RKO (cell line): Measurements from ENCODE around the gene NOS1AP.
"Not testable (repeated sequence)": the region's sequence is repeated elsewhere in the genome, so short reads cannot be mapped to it uniquely, and the experiment has no call there.

Experiments
- DNase-seq: peaks from one replicate; pipeline ENCODE4 v3.0.0-alpha.2; 2016; ENCODE audit warnings: low spot score

The NOS1AP gene

GRCh38 chr1:162336621-162337285, 267.3 kb downstream of the NOS1AP start:
- no peak for DNase-seq

GRCh38 chr1:162342452-162342983, 273.0 kb downstream of the NOS1AP start:
- DNase-seq, result no peak

DNA sequence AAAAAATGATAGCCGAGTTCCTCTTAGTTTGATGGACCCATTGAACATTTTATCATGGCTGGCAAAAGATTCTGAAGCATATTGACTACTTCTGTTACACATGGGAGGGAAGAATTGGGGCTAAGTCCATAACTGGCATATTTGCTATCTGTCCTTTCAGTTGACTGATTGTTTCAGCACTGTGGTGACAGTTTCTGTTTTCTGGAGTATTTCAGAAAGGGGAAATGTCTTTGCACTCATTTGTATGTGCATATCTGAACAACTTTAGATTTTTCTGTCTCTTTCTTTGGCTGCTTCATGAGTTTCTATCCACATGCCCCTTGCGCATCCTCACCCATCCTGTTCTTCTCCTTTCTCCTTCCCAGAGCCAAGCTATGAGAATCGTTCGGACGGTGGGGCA, 274.0 kb downstream of the NOS1AP start:
- no peak for DNase-seq

- no peak for DNase-seq
Observed at GRCh38 chr1:162347281-162347680, 277.8 kb downstream of the NOS1AP start.

GRCh38 chr1:162349635-162350330, 280.3 kb downstream of the NOS1AP start:
- DNase-seq, result no peak

DNA sequence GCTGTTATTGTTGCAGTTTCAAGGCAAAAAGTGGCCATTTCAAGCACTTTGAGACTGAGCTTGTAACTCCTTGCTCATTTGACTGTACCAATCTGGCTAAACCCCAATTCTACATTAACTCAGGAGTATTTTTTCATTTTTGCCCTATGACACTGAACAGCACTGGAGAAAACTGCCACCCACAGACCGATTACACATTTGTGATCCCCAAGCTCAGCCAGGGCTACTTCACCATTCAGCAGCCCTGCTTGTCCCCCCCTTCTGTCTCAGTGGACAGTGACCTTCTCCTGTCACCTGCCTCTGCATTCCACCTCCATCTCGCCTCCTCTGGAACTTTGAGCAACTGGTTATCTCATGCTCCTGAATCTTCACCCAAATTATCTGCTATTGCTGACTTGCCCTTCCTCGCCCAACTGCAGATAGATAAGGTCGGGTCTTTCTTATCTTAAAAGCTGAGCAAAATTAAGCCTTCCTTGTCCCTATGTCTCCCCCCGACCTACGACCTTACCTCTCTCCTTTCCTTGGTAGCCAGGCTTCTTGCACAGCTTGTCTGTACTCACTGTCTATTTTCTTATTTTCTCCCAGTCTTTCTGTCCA, 281.9 kb downstream of the NOS1AP start:
- no peak for DNase-seq

GRCh38 chr1:162351874-162352273, 282.4 kb downstream of the NOS1AP start:
- not testable (repeated sequence) for DNase-seq

GRCh38 chr1:162353078-162353477, 283.6 kb downstream of the NOS1AP start:
- no peak for DNase-seq

DNA sequence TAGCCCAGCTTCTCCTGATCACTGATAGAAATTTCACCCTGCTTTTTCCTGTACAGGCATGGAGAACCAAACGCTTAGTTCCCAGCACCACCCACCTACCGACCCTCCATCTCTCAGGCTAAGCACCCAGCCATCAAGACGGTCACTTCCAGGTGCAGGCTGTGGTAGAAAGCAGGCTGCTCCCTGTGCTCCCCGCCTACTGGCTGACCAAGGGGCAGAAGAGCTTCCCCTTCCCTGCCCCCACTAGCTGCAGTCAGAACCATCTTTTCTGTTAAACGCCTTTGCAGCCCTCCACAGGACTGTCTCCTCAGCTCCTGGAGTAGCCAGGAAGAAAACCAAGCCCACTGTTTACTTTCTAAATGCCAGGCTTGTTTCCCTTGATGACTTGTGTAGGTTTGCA, 284.2 kb downstream of the NOS1AP start:
- no peak for DNase-seq

DNA sequence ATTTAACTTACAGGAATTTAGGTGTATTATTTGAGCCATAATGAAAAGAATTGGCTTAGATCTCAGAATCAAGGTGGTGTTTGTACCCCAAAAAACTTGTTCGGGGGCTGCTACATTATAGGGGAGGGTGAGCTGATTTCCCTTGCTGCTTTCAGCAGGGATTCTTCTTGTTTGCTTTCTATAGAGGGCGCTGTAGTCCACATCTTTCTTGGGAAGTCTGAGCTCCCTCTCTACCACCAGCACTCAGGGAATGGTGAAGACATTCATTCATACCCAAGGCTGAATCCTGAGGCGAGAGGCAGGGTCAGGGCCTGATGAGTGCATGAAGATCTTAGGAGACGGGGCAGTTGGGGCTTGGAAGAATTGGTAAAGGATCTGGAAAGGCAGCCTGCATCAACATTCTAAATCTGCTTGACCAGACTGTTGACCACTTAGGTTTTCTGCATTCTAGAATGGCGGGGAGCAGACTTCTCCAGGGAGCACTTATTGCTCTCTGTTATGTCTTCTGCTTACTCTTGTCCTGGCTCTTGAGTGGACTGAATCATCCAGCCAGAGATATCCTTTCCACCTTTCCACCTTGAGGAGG, 288.3 kb downstream of the NOS1AP start:
- peak; percentile 37 for DNase-seq

DNA sequence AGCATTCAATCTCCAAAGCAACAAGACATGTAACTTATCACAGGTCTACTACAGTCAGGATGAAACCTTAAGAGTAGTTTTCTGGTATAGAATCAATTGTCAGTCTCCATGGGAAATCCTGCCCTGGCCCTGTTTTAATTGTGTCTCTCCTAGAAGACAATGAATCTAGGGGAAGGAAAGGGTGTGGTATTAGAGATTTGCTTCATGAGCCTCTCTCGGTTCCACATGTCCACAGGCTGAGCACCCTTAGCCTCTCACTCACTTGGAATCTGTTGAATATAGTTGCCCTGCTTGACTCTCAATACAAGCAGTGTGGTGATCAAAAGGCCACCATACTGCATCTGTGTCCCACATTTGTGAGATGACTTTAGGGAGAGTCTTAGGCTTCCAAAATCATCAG, 289.4 kb downstream of the NOS1AP start:
- no peak for DNase-seq

DNA sequence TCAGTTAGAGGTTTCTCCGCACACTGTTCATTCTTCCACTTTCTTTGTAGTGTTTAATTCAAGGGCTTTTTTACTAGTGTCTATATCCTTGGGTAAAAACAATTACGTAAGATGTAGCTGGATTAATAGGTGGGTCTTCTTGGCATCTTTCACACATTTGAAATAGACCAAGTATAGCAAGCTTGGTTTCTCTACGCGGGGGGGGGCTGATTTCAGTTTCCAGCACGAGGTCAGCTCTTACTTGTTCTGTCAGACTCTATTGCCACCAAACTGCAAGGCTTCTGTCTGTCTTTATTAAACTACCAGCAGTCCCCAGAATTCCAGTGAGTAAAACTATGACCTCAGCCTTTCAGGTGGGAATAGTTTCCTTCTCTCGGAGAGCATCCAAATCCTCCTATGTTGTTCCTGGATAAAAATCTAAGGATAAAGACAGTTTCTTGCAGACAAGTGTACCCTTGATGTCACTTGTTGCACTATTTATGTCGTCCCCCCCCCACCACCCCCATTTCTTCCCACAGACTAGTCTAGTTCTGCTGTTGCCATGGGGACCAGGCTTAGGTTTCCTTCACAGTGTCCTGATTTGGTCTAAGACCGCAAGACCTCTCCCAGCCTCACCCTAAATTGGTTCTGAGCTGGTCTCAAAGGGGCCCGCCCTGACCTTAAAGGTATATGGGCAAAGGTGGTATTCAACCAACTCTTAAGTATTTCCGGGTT, 290.2 kb downstream of the NOS1AP start:
- DNase-seq, result no peak

DNA sequence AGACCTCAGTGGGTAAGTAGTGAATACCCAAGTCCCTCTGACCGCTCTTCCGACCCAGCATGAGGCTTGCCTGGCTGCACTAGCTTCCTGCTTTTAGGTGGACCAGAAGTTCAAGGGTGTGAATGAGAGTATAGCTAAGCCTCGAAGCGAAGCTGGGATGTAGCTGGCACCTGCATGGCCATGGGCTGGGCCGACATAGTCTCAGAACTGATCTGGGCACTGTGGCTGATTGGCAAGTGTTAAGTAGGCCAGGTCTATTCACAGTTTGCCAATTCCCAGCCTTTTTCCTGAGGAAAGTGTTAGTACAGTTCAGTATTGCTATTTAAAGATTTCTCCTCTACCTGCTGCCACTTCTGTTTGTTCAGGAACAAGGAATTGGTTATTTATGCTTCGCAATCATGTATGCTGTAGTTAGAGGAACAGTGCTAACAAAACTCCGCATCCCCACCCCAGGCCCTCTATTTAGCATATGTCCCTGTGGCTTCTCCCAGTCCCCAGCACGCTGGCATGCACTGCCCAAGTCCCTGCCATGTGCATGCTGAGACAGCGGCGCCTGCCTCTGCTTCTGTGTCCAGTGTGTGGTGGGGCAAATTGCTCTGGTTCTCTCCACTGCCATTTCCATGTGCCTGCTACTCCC, 290.9 kb downstream of the NOS1AP start:
- no peak for DNase-seq

DNA sequence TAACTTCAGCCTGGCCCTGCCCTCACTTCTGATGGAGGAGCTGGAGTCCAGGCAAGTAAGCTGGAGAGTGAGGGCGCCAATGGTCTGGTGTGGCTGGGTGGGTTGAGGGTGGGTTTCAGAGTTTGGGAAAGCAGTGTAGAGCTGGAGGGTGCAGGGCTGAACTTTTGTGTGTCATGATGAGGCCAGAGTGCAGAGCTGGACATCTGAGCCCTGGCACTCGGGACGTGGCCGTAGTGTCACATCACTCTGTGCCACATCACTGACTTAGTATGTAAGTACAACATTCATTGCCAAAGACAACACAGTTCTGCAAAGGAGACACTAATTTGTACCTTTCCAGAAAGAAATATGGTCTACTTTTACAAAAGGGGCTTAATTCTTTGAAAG, 291.4 kb downstream of the NOS1AP start:
- no peak for DNase-seq

GRCh38 chr1:162361349-162361748, 291.9 kb downstream of the NOS1AP start:
- DNase-seq, result no peak

DNA sequence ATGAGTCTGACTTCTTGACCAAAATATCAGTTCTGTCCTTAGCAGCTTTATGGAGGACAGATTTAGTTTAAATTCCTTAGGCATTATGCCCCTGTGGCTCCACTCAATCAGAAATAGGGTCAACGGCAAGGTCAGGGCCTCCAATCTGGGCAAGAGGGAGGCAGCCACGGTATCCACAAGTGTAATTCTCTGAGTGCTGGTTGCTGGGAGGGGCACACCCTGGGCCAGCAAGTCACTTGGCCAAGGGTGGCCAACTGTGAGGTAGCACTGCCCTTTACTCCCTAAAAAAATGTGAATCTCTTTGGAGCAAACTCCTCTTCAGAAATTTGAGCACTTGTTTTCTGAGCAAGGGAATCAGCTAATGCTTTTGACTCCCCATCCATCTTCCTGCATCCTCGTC, 294.3 kb downstream of the NOS1AP start:
- no peak for DNase-seq

GRCh38 chr1:162364498-162364897, 295.0 kb downstream of the NOS1AP start:
- DNase-seq, result no peak

DNA sequence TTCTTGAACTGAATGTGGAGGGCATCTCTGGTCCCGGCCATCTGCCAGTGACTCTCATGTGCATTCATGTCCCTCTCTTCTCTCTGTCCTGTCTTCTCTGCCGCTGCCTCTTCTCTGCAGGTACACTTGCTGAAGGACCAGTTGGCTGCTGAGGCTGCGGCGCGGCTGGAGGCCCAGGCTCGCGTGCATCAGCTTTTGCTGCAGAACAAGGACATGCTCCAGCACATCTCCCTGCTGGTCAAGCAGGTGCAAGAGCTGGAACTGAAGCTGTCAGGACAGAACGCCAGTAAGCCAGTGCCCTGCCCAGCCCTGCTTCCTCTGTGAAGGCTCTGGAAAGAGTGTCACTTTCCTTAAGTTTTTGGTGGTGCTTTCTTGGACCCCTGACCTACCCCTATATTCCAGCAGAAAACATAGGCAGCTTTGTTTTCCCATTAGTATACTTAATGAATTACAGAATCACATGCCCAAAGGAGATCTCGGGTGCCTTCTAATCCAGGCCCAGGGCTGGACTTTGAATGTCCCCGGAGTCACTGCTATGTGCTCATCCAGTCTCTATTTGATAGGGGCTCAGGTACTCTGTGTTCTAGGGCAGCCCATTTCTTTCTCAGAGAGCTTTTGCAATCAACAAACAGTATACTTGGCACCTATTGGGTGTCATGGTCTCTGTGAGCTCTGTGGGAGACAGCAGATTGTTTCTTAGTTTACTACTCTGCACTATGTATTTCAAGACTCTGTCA, 296.0 kb downstream of the NOS1AP start:
- DNase-seq, result no peak

- no peak for DNase-seq
Observed at GRCh38 chr1:162366149-162366548, 296.7 kb downstream of the NOS1AP start.

GRCh38 chr1:162366671-162367070, 297.2 kb downstream of the NOS1AP start:
- peak; percentile 32 for DNase-seq

DNA sequence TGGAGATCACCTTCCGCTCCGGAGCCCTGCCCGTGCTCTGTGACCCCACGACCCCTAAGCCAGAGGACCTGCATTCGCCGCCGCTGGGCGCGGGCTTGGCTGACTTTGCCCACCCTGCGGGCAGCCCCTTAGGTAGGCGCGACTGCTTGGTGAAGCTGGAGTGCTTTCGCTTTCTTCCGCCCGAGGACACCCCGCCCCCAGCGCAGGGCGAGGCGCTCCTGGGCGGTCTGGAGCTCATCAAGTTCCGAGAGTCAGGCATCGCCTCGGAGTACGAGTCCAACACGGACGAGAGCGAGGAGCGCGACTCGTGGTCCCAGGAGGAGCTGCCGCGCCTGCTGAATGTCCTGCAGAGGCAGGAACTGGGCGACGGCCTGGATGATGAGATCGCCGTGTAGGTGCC, 297.6 kb downstream of the NOS1AP start:
- DNase-seq, result peak; percentile 34
